ENCODE measurements around the gene LACTBL1. TPM values are rescaled to one million over a fixed set of nuclear protein-coding genes. Genes with fewer than 3 reads are reported as not detected.

The LACTBL1 gene
- total and polyA plus RNA-seq, 4 donors = not detected

DNA sequence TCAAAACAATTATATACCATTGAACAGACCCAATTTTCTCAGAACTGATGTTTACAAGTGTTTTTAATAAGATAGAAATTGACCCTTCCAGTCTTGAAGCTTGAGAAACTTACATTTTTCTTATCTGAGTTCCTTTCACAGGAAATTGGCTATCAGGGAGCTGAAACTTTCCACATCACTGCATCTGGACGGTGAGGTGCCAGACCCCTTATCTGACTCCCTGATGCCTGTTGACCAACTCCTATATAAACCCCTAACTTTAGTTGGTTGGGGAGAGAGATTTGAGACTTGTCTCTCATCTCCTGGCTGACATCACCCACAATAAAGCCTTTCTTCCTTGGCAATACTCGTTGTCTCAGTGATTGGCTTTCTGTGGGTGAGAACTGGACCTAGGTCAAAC lies 31.4 kb downstream of the LACTBL1 start:
- no peak for DNase-seq (ENCODE audit: low spot score)
- Histone ChIP-seq H3K27me3 (ENCODE audit: control insufficient read depth in 4 of 4, insufficient read depth in 4 of 4, low read length in 3 of 4) (no peaks in the 10 kb centered on the region), H3K27ac (ENCODE audit: low read depth in 1 of 2, low read length in 2 of 2) (no peak overlapping the region), H3K36me3 (ENCODE audit: control insufficient read depth in 4 of 4, insufficient read depth in 3 of 4, low read depth in 1 of 4, low read length in 3 of 4) (no peaks in the 10 kb centered on the region), H3K9ac (ENCODE audit: low read depth in 1 of 2, low read length in 2 of 2) (no peak overlapping the region), H3K4me1 (ENCODE audit: control insufficient read depth in 4 of 4, insufficient read depth in 4 of 4, low read length in 3 of 4) (no peaks in the 10 kb centered on the region), H3K9me3 (ENCODE audit: control insufficient read depth in 4 of 4, low read length in 3 of 4) (peaks cover 2 to 4% (median 3%) of the 10 kb centered on the region in 4 donors), H3K4me3 (ENCODE audit: low read depth in 1 of 3, low read length in 3 of 3) (peak overlapping the region in 1 of 3 donors; percentile 6)
- 63% methylated on average over 2 of the region's 2 CpGs for WGBS
- TF ChIP-seq, protein P1, sequence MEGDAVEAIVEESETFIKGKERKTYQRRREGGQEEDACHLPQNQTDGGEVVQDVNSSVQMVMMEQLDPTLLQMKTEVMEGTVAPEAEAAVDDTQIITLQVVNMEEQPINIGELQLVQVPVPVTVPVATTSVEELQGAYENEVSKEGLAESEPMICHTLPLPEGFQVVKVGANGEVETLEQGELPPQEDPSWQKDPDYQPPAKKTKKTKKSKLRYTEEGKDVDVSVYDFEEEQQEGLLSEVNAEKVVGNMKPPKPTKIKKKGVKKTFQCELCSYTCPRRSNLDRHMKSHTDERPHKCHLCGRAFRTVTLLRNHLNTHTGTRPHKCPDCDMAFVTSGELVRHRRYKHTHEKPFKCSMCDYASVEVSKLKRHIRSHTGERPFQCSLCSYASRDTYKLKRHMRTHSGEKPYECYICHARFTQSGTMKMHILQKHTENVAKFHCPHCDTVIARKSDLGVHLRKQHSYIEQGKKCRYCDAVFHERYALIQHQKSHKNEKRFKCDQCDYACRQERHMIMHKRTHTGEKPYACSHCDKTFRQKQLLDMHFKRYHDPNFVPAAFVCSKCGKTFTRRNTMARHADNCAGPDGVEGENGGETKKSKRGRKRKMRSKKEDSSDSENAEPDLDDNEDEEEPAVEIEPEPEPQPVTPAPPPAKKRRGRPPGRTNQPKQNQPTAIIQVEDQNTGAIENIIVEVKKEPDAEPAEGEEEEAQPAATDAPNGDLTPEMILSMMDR (IDR thresholded peaks at IDR 0.05; ENCODE audit: low read depth, low read length, missing input control) = no peak
- no peak for TF ChIP-seq REST (IDR thresholded peaks at IDR 0.05)
- no peak for TF ChIP-seq RXRA (IDR thresholded peaks at IDR 0.05)
- TF ChIP-seq SP1 (IDR thresholded peaks at IDR 0.05) = no peak
- TF ChIP-seq FOXA2 (IDR thresholded peaks at IDR 0.05) = no peak
- TF ChIP-seq YY1 (IDR thresholded peaks at IDR 0.05) = no peak
- TF ChIP-seq ZBTB33 (IDR thresholded peaks at IDR 0.05) = no peak
- TF ChIP-seq MAX (IDR thresholded peaks at IDR 0.05) = no peak
- no peak for TF ChIP-seq RAD21 (IDR thresholded peaks at IDR 0.05)
- TF ChIP-seq ATF3 (IDR thresholded peaks at IDR 0.05) = no peak
- no peak for TF ChIP-seq NR2F2 (IDR thresholded peaks at IDR 0.05)
- no peak for TF ChIP-seq JUND (IDR thresholded peaks at IDR 0.05)
- TF ChIP-seq FOXA1 (IDR thresholded peaks at IDR 0.05) = no peak
- no peak for TF ChIP-seq HNF4A (conservative IDR thresholded peaks at IDR 0.05)
- TF ChIP-seq GABPA (IDR thresholded peaks at IDR 0.05 in 1 of 2, conservative IDR thresholded peaks at IDR 0.05 in 1 of 2) = no peak
- no peak for TF ChIP-seq HNF4G (IDR thresholded peaks at IDR 0.05)
- no peak for TF ChIP-seq TAF1 (conservative IDR thresholded peaks at IDR 0.05)
- TF ChIP-seq EGR1 (IDR thresholded peaks at IDR 0.05; ENCODE audit: low read depth in 2 of 2) = no peak
